Skeletal muscle tissue (tissue), 4 donors: Measurements from ENCODE around the gene UBAC1. TPM values are rescaled to one million over a fixed set of nuclear protein-coding genes. Genes with fewer than 3 reads are reported as not detected.
A peak's percentile ranks its signal among the peaks of the same experiment; 100 is the strongest.
"Not testable (repeated sequence)": the region's sequence is repeated elsewhere in the genome, so short reads cannot be mapped to it uniquely, and the experiment has no call there.

Experiments
- H3K27ac ChIP-seq: one replicate; pipeline ENCODE4 v1.7.0; 2013; ENCODE audit warnings: mild to moderate bottlenecking, low read depth, low read length, inconsistent platforms
- H3K27me3 ChIP-seq, 3 donors: one replicate each; pipeline ENCODE4 v1.7.0; 2013; ENCODE audit warnings: low read length in 3 of 3; ENCODE audit not compliant: control insufficient read depth in 3 of 3, insufficient read depth in 3 of 3
- H3K36me3 ChIP-seq, 3 donors: one replicate each; pipeline ENCODE4 v1.7.0; 2013; ENCODE audit warnings: low read length in 3 of 3; ENCODE audit not compliant: control insufficient read depth in 3 of 3, insufficient read depth in 3 of 3
- H3K4me1 ChIP-seq, 3 donors: one replicate each; pipeline ENCODE4 v1.7.0; 2013; ENCODE audit warnings: low read length in 3 of 3, mild to moderate bottlenecking in 3 of 3; ENCODE audit not compliant: control insufficient read depth in 3 of 3, insufficient read depth in 3 of 3
- H3K4me3 ChIP-seq, 3 donors: one replicate each; pipeline ENCODE4 v1.7.0; 2013; ENCODE audit warnings: low read length in 3 of 3
- H3K9ac ChIP-seq, 3 donors: one replicate each; pipeline ENCODE4 v1.7.0; 2013; ENCODE audit warnings: low read length in 3 of 3, mild to moderate bottlenecking in 3 of 3, moderate library complexity in 2 of 3, low read depth in 1 of 3
- H3K9me3 ChIP-seq, 3 donors: one replicate each; pipeline ENCODE4 v1.7.0; 2013; ENCODE audit warnings: low read length in 3 of 3; ENCODE audit not compliant: control insufficient read depth in 3 of 3
- total RNA-seq: library from RNA; depleted of rRNA; stranded (reverse); fragments of >200 nt; gene quantifications from one replicate; pipeline ENCODE4 v1.2.3, GENCODE V29; 2014
- donor health status: Osteomylitis.

The UBAC1 gene
- total RNA-seq, 1 donor from 2014 or later, result 37.6 TPM

- H3K36me3 ChIP-seq, result peaks cover 30 to 36% (median 31%) of the 10 kb centered on the region in 3 donors
- peaks cover 15 to 21% (median 19%) of the 10 kb centered on the region in 3 donors for H3K4me1 ChIP-seq
- H3K9ac ChIP-seq, H3K27me3 ChIP-seq, H3K4me3 ChIP-seq, H3K9me3 ChIP-seq, H3K27ac ChIP-seq: not testable (repeated sequence)
These were observed 49.9 kb downstream of the UBAC1 start for GRCh38 chr9:135911233-135911632.

GRCh38 chr9:135910757-135911156 lies 50.4 kb downstream of the UBAC1 start:
- H3K4me1 ChIP-seq, result peaks cover 16 to 26% (median 24%) of the 10 kb centered on the region in 3 donors
- H3K9ac ChIP-seq, result no peak overlapping the region
- no peaks in the 10 kb centered on the region for H3K27me3 ChIP-seq
- H3K27ac ChIP-seq, result no peak overlapping the region
- H3K4me3 ChIP-seq, result no peak overlapping the region
- H3K36me3 ChIP-seq, result peaks cover 26 to 31% (median 31%) of the 10 kb centered on the region in 3 donors
- H3K9me3 ChIP-seq, result peaks cover 0 to 3% (median 3%) of the 10 kb centered on the region in 3 donors

- Histone ChIP-seq H3K4me1 (peaks cover 22 to 31% (median 29%) of the 10 kb centered on the region in 3 donors), H3K36me3 (peaks cover 25 to 31% (median 28%) of the 10 kb centered on the region in 3 donors), H3K27me3 (no peaks in the 10 kb centered on the region), H3K27ac (no peak overlapping the region), H3K9me3 (peaks cover 0 to 3% (median 2%) of the 10 kb centered on the region in 3 donors), H3K9ac (no peak overlapping the region), H3K4me3 (no peak overlapping the region)
These were observed 51.0 kb downstream of the UBAC1 start for GRCh38 chr9:135910216-135910615.

GRCh38 chr9:135909371-135909770 lies 51.8 kb downstream of the UBAC1 start:
- Histone ChIP-seq H3K9me3 (peaks cover 0 to 3% (median 0%) of the 10 kb centered on the region in 3 donors), H3K27me3 (no peaks in the 10 kb centered on the region), H3K4me1 (peaks cover 24 to 36% (median 35%) of the 10 kb centered on the region in 3 donors), H3K27ac (no peak overlapping the region), H3K36me3 (peaks cover 20 to 24% (median 21%) of the 10 kb centered on the region in 3 donors), H3K4me3 (peak overlapping the region in 1 of 3 donors; percentile 73), H3K9ac (peak overlapping the region in 1 of 3 donors; percentile 79)

GRCh38 chr9:135908754-135909204 lies 52.4 kb downstream of the UBAC1 start:
- Histone ChIP-seq H3K27me3 (no peaks in the 10 kb centered on the region), H3K9ac (peak overlapping the region; percentile 70 to 82 (median 79)), H3K36me3 (peaks cover 17 to 21% (median 19%) of the 10 kb centered on the region in 3 donors), H3K27ac (no peak overlapping the region), H3K4me3 (peak overlapping the region; percentile 70 to 81 (median 73)), H3K9me3 (peaks cover 0 to 3% (median 0%) of the 10 kb centered on the region in 3 donors), H3K4me1 (peaks cover 27 to 40% (median 35%) of the 10 kb centered on the region in 3 donors)

- peak overlapping the region; percentile 70 to 82 (median 79) for H3K9ac ChIP-seq
- H3K4me3 ChIP-seq, result peak overlapping the region; percentile 70 to 81 (median 73)
- peaks cover 0 to 2% (median 0%) of the 10 kb centered on the region in 3 donors for H3K9me3 ChIP-seq
- H3K36me3 ChIP-seq, result peaks cover 12 to 16% (median 13%) of the 10 kb centered on the region in 3 donors
- peak overlapping the region; percentile 65 for H3K27ac ChIP-seq
- peaks cover 32 to 46% (median 41%) of the 10 kb centered on the region in 3 donors for H3K4me1 ChIP-seq
- H3K27me3 ChIP-seq, result no peaks in the 10 kb centered on the region
These were observed 53.0 kb downstream of the UBAC1 start for GRCh38 chr9:135908093-135908753.

GRCh38 chr9:135907431-135908092 lies 53.6 kb downstream of the UBAC1 start, which contains the start of gene CAMSAP1:
Gene CAMSAP1, minus strand, starts transcription at chr9:135907546. Its CDS starts 387 bp downstream, at chr9:135907159.
- no peaks in the 10 kb centered on the region for H3K27me3 ChIP-seq
- H3K27ac ChIP-seq, result peak within 1 kb of the TSS; percentile 75
- H3K9ac ChIP-seq, result peak within 1 kb of the TSS; percentile 70 to 82 (median 79)
- peaks cover 9 to 13% (median 11%) of the 10 kb centered on the region in 3 donors for H3K36me3 ChIP-seq
- H3K9me3 ChIP-seq, result no peaks in the 10 kb centered on the region
- H3K4me1 ChIP-seq, result peaks cover 39 to 52% (median 47%) of the 10 kb centered on the region in 3 donors
- H3K4me3 ChIP-seq, result peak within 1 kb of the TSS; percentile 73 to 81 (median 81)

- Histone ChIP-seq H3K27ac (no peak overlapping the region), H3K4me3 (peak overlapping the region in 2 of 3 donors; percentile 68 to 72), H3K9ac (peak overlapping the region in 1 of 3 donors; percentile 81), H3K9me3 (no peaks in the 10 kb centered on the region), H3K4me1 (peaks cover 44 to 58% (median 53%) of the 10 kb centered on the region in 3 donors), H3K36me3 (peaks cover 9 to 11% (median 11%) of the 10 kb centered on the region in 3 donors), H3K27me3 (no peaks in the 10 kb centered on the region)
These were observed 54.2 kb downstream of the UBAC1 start for GRCh38 chr9:135907006-135907430.

- Histone ChIP-seq H3K4me1 (peaks cover 50 to 64% (median 56%) of the 10 kb centered on the region in 3 donors), H3K36me3 (peaks cover 4 to 7% (median 7%) of the 10 kb centered on the region in 3 donors), H3K9me3 (no peaks in the 10 kb centered on the region), H3K9ac (peak overlapping the region; percentile 69 to 81 (median 71)), H3K27me3 (no peaks in the 10 kb centered on the region), H3K27ac (peak overlapping the region; percentile 75), H3K4me3 (peak overlapping the region; percentile 72 to 81 (median 73))
These were observed 54.7 kb downstream of the UBAC1 start for GRCh38 chr9:135906291-135907005.
